HG03571 (cell line): ENCODE results near the gene RELL2.
A peak's percentile ranks its signal among the peaks of the same experiment; 100 is the strongest.
"Not testable (repeated sequence)": the region's sequence is repeated elsewhere in the genome, so short reads cannot be mapped to it uniquely, and the experiment has no call there.

Experiments
- ATAC-seq: cut with Tn5 transposase; IDR thresholded peaks from one replicate; pipeline ENCODE4 v1.9.1; 2021; ENCODE audit not compliant: unreplicated experiment

Gene RELL2

DNA sequence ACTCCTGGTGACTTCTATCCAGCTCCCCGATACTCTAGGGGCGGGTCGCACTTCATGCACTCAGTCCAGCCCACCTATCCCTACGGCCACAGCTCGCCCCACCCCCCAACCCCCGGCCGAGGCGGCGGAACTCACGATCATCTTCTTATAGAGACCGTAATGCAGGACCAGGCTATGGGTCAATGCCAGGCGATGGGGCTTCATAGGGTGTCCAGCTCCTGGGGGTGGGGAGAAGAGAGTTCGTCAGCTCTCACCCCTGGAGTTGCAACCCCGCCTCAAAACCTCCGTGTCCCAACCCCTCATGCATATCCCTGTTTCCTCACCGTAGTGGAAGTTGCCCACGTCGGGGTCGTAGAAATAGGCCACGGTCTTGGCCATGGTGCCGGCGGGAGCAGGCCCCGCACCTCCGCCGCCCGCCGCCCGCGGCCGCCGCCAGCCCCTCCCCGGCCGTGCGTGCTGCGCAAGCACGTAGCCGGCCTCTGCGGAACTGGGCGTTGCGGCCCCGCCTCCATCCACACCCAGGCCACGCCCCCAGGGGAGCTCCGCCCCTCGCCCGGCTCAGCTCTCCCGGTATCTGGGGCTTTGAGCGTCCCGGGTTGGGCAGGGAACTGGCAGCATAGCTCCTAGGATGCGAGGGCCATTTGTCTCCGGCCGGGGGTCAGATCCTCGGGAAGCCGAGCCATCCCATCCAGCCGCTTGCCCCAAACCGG lies at the start of gene RELL2, which contains the start of gene HDAC3:
Gene RELL2, plus strand, starts transcription at position 585 of the 710 bp plus-strand sequence. CDS start 1,229 bp downstream, outside the sequence.
Gene HDAC3, minus strand, starts transcription at position 437 of the 710 bp plus-strand sequence. Its CDS starts 59 bp downstream, at position 378.
- ATAC-seq, result peak; percentile 73

GRCh38 chr5:141590127-141590526 lies 46.7 kb upstream of the RELL2 start:
- ATAC-seq, result no peak

GRCh38 chr5:141596867-141597266 lies 39.9 kb upstream of the RELL2 start:
- no peak for ATAC-seq

GRCh38 chr5:141597394-141597793 lies 39.4 kb upstream of the RELL2 start:
- ATAC-seq, result no peak

GRCh38 chr5:141597814-141598213 lies 39.0 kb upstream of the RELL2 start:
- ATAC-seq, result no peak

DNA sequence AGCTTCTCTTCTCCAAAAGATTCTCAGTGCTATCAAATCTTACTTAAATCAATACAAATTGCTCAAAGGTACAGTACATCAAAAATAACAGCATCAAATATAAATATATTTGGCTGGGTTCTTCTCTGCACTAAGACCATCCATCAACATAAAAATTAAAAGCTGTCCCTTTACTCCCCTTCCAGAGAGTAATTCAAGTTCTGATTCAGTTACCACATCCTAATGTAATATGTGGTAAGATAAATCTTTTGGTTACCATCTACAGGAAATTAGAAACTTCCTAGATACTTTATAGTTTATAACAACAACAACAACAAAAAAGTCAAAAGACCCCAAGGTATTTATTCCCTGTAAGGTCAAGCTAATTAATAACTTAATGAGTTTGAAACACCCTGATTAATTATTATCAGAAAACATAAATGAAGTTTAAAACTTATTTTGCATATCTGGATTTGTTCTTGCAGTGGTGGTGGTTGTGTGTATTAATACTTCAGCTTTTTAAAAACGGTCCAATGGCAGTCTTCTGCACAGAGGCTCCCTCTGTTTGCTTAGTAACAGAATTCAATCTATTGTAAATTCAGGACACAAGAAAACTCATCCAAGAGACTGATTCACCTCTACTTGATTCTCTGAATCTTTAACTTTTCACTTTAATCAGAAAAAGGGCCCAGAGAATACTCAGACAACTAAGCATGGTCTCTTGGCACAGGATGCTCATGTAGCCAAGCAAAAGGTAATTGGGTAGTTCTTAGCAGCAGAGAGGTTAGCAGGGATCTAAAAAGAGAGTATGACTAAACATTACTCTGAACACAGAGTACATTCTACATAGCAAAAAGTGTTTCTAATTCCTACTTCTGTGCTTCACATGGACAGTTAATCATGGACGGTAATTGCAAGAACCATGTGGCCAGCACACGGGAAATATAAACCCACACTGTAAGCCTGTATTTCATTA lies 38.1 kb upstream of the RELL2 start:
- ATAC-seq, result no peak

DNA sequence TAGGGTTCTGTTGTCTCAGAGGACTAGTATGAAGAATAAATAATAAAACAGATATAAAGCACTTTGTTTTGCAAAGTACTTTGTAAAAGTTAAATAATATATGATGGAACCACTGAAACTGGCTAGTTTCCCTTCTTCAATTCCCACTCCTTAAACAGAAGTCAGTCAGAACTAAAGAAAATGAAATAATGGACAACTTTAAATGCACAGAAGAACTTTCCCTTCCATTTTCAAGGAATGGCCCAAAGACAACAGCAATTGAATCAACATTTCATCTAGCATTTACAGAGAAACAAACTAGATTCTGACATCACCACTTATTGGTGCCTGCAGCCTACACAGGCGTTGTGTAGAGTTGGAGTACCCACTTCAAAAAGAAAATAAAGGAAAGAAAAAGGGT lies 34.2 kb upstream of the RELL2 start:
- ATAC-seq, result no peak

- no peak for ATAC-seq
Measured at GRCh38 chr5:141603923-141604717, 32.7 kb upstream of the RELL2 start.

- ATAC-seq, result peak; percentile 96
Measured at GRCh38 chr5:141605523-141606277, 31.1 kb upstream of the RELL2 start.

- ATAC-seq, result no peak
Measured at GRCh38 chr5:141608046-141608445, 28.8 kb upstream of the RELL2 start.

- ATAC-seq, result no peak
Measured at GRCh38 chr5:141608557-141608956, 28.2 kb upstream of the RELL2 start.

- no peak for ATAC-seq
Measured at GRCh38 chr5:141609044-141609443, 27.8 kb upstream of the RELL2 start.

DNA sequence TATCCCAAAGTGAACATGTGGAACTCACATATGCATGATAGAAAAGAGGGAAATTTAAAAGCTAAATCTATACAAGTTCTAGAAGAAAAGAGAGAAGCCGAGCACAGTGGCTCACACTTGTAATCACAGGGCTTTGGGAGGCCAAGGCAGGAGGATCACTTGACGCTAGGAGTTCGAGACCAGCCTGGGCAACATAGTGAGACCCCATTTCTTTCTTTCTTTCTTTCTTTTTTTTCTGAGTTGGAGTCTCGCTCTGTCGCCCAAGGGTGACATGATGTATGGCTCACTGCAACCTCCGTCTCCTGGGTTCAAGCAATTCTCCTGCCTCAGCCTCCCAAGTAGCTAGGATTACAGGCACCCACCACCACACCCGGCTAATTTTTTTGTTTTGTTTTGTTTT lies 26.9 kb upstream of the RELL2 start:
- not testable (repeated sequence) for ATAC-seq

DNA sequence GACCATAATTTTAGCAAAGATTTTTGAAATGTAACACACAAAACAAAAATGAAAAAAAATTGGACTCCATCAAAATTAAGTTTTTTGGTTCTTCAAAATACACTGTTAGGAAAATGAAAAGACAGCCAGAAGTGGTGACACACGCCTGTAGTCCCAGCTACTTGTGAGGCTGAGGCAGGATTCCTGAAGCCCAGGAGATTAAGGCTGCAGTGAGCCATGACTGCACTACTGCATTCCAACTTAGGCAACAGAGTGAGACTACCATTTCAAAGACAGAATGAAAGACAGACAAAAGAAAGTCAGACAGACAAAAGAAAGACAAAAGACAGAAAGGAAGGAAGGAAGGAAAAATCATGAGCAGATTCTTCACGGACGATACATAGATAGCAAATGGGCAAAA lies 25.5 kb upstream of the RELL2 start:
- no peak for ATAC-seq

DNA sequence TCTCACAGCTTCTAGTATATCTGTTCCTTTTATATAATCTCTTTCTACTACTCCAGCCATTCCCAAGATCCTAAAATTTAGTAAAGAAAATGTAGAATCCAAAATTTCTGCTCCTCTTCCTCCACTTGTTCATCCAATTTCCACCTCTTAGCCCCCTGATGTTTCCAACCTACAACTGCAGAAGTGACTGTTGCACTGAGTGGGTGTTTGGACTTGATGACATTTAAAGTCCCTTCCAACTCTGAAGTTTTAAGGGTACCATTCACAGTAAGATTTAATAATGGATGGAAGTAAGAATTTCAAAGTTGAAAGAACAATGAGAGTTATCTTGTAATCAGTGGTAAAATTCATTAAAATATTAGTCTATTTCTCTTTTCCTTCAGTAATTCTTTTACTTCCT lies 23.5 kb upstream of the RELL2 start:
- no peak for ATAC-seq

GRCh38 chr5:141615991-141616720 lies 20.6 kb upstream of the RELL2 start:
- no peak for ATAC-seq

- no peak for ATAC-seq
Measured at GRCh38 chr5:141617128-141617527, 19.7 kb upstream of the RELL2 start.

- no peak for ATAC-seq
Measured at GRCh38 chr5:141617682-141618029, 19.1 kb upstream of the RELL2 start.

- peak; percentile 20 for ATAC-seq
Measured at GRCh38 chr5:141618030-141618803, 18.6 kb upstream of the RELL2 start.
